KOPT-K1 (cell line): ENCODE data around the gene MAP3K3.

Source experiments
- H3K27ac ChIP-seq: fragments of 200-600 bp; sonication (generic); 2 replicates; pipeline ENCODE4 v1.5.1; 2016; ENCODE audit warnings: antibody characterized with exemption, mild to moderate bottlenecking, low read depth, low read length; ENCODE audit not compliant: poor library complexity, severe bottlenecking
- H3K36me3 ChIP-seq: fragments of 200-600 bp; sonication (generic); 2 replicates; pipeline ENCODE4 v1.5.1; 2017; ENCODE audit warnings: antibody characterized with exemption, mild to moderate bottlenecking, low read length, moderate library complexity; ENCODE audit not compliant: insufficient read depth
- H3K9me3 ChIP-seq: fragments of 200-600 bp; sonication (generic); 2 replicates; pipeline ENCODE4 v1.5.1; 2017; ENCODE audit warnings: antibody characterized with exemption, low read length, mild to moderate bottlenecking; ENCODE audit not compliant: insufficient read depth, poor library complexity, severe bottlenecking

MAP3K3 gene

GRCh38 chr17:63657786-63658185, 35.6 kb downstream of the MAP3K3 start:
- Histone ChIP-seq H3K36me3 (peaks cover 61% of the 10 kb centered on the region), H3K27ac (no peak overlapping the region), H3K9me3 (no peaks in the 10 kb centered on the region)

DNA sequence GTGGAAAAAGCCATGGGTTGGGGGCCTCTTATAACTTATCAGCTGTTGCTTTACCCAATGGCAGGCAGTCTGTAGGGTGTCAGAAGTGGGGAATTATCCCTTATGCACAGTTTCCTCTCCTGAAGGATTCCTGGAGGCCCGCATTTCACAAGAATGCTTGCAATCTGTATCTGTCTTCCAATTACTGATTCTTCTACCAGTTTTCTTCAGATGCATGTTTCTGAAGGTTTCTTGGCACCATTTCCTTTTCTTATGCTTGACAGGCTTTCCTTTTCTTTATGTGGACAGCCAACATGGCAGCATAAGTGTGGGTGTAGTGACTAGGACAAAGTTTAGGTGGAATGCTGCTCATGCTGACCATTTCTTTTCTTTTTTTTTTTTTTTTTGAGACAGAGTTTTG, 36.1 kb downstream of the MAP3K3 start:
- peaks cover 62% of the 10 kb centered on the region for H3K36me3 ChIP-seq
- no peaks in the 10 kb centered on the region for H3K9me3 ChIP-seq
- H3K27ac ChIP-seq, result no peak overlapping the region

DNA sequence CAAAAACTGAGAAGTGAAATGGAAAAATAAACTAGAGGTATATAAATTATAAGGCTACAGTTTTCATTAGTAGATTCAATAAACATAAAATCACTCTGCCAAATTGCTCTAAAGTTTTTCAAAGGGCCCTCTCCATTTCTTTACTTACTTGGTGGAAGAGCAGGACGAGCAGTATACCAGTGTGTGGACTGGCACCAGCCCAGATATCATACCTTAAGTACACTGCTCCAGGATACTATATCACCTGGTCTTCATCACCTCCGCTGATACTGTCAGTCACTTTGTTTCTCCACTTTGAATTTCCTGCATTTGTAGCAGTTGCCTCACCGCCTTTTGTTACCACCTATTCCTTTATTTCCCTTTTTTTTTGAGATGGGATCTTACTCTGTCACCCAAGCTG, 37.6 kb downstream of the MAP3K3 start:
- no peaks in the 10 kb centered on the region for H3K9me3 ChIP-seq
- peaks cover 60% of the 10 kb centered on the region for H3K36me3 ChIP-seq
- H3K27ac ChIP-seq, result no peak overlapping the region

DNA sequence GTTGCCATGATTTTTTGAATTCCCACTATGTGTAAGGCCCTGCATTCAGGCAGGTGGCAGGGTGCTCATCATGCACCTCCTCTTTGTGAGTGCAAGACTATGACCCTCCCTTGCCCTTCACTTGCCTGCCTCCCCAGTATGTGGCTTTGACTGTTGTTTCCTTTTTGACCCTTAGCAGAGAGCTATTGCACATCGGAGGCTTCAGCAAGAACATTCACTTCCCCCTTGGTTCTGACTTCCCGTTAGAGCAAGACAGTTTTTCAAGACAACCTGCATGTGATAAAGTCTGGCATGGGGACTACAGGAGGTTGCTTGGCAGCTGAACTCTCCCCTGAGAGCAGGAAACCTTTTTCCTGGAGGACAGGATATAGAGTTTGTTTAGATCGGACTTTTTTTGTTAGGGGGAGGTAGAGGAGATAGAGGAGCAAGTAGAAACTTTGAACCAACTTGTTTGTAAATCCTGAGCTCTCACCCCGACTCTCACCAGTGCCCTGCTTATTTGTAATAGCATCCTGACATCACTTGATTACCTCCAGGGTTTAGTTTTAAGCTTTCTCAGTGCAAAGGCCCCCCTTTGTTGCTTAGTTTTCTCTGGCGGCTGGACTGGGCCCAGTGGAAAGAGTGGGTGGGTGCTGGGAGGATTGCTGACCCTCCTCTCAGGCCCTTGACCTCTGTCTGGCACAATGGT, 43.5 kb downstream of the MAP3K3 start:
- H3K27ac ChIP-seq, result no peak overlapping the region
- no peaks in the 10 kb centered on the region for H3K9me3 ChIP-seq
- H3K36me3 ChIP-seq, result peaks cover 71% of the 10 kb centered on the region

GRCh38 chr17:63672856-63673255, 50.6 kb downstream of the MAP3K3 start:
- H3K36me3 ChIP-seq, result peaks cover 74% of the 10 kb centered on the region

DNA sequence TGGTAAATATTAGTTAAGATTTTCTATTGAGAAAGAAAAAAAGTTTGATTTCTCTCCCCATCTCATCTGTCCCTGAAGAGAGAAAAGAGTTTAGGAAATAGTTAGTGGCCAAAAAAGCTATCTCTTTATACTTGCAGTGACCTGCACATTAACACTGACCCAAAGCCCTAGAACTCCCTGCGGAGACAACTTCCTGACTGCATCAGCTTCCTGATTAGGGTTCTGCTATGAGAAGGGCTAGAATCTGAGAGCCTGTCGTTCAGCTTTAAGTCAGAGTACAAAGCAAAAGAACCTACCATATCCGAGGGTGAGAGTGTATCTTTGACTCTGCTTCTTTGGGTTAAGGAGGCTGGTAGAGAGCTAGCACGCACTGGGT, 53.0 kb downstream of the MAP3K3 start:
- Histone ChIP-seq H3K27ac (no peak overlapping the region), H3K36me3 (peaks cover 51% of the 10 kb centered on the region; the same call in 1 of the 2 replicates), H3K9me3 (no peaks in the 10 kb centered on the region)

More at GRCh38 chr17:63672856-63673255, 50.6 kb downstream of the MAP3K3 start:
- Histone ChIP-seq H3K27ac (no peak overlapping the region), H3K9me3 (no peaks in the 10 kb centered on the region)

- no peaks in the 10 kb centered on the region for H3K9me3 ChIP-seq
- H3K36me3 ChIP-seq, result peaks cover 46% of the 10 kb centered on the region; the same call in 1 of the 2 replicates
- H3K27ac ChIP-seq, result no peak overlapping the region
These were observed 53.7 kb downstream of the MAP3K3 start for GRCh38 chr17:63675607-63676546.

GRCh38 chr17:63676584-63676983, 54.4 kb downstream of the MAP3K3 start:
- Histone ChIP-seq H3K27ac (no peak overlapping the region), H3K36me3 (peaks cover 48% of the 10 kb centered on the region; the same call in 1 of the 2 replicates), H3K9me3 (no peaks in the 10 kb centered on the region)

GRCh38 chr17:63679214-63679613, 57.0 kb downstream of the MAP3K3 start:
- H3K9me3 ChIP-seq, result peaks cover 5% of the 10 kb centered on the region
- H3K27ac ChIP-seq, result no peak overlapping the region
- H3K36me3 ChIP-seq, result peaks cover 61% of the 10 kb centered on the region

DNA sequence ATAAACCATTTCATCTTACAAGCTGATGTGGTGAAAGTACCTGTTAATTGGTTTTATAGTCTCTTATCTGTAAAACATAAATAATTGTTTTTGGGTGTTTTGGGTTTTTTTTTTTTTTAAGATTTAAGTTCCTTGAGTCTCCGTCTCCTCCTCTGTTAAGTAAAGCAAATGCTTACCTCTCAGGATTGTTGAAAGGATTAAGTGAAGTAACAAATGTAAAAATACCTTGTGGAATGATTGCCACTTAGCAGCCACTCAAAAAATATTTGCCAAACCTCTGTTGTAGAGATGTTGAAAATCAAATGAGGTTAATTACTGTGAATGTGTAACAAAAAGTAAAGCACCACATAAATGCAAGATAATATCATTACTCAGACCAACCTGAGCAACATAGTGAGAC, 58.5 kb downstream of the MAP3K3 start:
- H3K9me3 ChIP-seq, result peaks cover 5% of the 10 kb centered on the region
- no peak overlapping the region for H3K27ac ChIP-seq
- peaks cover 65% of the 10 kb centered on the region for H3K36me3 ChIP-seq

DNA sequence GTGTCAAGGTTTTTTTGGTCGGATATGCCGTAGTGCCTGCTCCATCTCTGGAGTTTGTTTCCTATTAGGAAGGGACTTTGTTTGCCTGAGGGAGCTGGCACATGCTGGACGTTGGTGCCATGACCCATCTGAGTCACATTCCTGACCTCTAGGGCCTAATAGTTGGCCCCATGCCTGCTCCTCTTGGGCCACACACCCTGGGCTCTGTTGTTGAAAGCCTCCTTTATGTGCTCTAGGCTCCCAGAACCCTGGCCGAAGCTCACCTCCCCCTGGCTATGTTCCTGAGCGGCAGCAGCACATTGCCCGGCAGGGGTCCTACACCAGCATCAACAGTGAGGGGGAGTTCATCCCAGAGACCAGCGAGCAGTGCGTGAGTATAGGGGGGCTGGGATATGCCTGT, 59.3 kb downstream of the MAP3K3 start:
- Histone ChIP-seq H3K36me3 (peaks cover 65% of the 10 kb centered on the region), H3K27ac (no peak overlapping the region), H3K9me3 (peaks cover 5% of the 10 kb centered on the region)

DNA sequence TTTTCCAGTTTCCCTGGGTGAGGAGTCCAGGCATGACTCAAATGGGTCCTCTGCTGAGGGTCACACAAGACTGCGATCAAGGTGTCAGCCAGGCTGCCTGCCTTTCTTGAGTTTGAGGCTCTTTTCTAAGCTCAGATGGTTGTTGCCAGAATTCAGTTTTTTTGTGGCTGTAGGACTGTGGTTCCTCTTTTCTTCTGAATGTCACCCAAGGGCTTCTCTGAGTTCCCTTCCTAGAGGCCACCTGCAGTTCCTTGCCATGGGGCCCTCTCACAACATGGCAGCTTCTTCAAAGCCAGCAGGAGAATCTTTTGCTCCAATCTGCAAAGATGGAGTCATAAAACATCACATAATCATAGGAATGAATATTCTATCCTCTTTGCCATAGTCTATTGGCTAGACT, 60.2 kb downstream of the MAP3K3 start:
- Histone ChIP-seq H3K27ac (no peak overlapping the region), H3K9me3 (peaks cover 5% of the 10 kb centered on the region), H3K36me3 (peaks cover 56% of the 10 kb centered on the region)

DNA sequence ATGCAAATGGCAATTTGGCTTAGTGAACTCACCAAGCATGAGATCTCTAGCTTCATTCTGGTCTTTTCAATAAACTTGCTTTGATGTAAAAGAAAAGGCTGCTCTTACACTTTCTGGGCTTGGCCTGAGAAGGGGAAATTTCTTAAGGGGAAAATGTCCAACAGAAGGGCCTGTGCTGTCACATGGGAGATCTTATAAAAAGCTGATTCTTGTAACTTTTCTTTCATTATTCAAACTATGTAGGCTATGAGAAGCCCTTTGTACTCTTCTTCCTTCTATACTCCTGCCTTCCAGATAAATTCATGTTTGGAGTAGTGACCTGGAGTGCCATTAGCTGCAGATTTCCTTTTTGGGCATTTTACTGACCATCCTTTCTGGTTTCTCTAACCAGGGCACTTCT, 60.8 kb downstream of the MAP3K3 start:
- Histone ChIP-seq H3K9me3 (peaks cover 5% of the 10 kb centered on the region), H3K27ac (no peak overlapping the region), H3K36me3 (peaks cover 51% of the 10 kb centered on the region)

DNA sequence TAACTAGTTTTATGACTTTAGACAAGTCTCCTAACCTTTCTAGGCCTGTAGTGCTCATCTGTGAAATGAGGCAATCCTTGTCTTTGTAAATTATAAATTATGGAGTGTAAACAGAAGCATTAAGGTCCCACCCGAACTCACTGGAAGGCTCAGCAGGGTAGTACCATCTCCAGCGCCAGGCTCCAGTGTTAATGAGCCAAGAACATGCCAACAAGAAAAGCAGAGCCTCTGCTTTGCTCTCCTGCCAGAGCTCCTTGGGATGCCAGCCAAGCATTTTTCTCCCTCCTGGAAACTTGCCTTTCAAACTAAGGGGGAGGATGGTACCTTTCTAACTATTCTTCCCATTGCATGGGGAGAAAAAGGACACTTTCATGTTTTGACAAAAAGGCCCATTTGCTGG, 62.8 kb downstream of the MAP3K3 start:
- peaks cover 5% of the 10 kb centered on the region for H3K9me3 ChIP-seq
- H3K36me3 ChIP-seq, result peaks cover 68% of the 10 kb centered on the region
- H3K27ac ChIP-seq, result no peak overlapping the region

GRCh38 chr17:63685578-63685977, 63.4 kb downstream of the MAP3K3 start:
- Histone ChIP-seq H3K9me3 (peaks cover 5% of the 10 kb centered on the region), H3K36me3 (peaks cover 73% of the 10 kb centered on the region), H3K27ac (no peak overlapping the region)
